Epithelial cell of proximal tubule (primary cell): Measurements from ENCODE around the gene USP35. TPM values are rescaled to one million over a fixed set of nuclear protein-coding genes. Genes with fewer than 3 reads are reported as not detected.

ENCODE experiments used
- DNase-seq: peaks from one replicate; pipeline ENCODE4 v3.0.0-alpha.2; 2011; ENCODE audit warnings: low read depth
- H3K4me3 ChIP-seq: 2 replicates; pipeline ENCODE4 v1.5.1; 2011; ENCODE audit warnings: low read depth, mild to moderate bottlenecking, low read length
- CTCF ChIP-seq: conservative IDR thresholded peaks from 2 replicates; pipeline ENCODE4 v1.5.1; 2012; ENCODE audit warnings: low read depth, mild to moderate bottlenecking, low read length
- total RNA-seq: library from RNA; depleted of rRNA; stranded (reverse); fragments of >200 nt; gene quantifications from 2 replicates; pipeline ENCODE4 v1.2.3, GENCODE V29; 2015

Gene USP35
- total RNA-seq, 1 donor from 2014 or later = 6.1 TPM

GRCh38 chr11:78190871-78191538 lies 2.3 kb downstream of the USP35 start:
- no peak for DNase-seq
- no peak overlapping the region for H3K4me3 ChIP-seq
- no peak for TF ChIP-seq CTCF

- DNase-seq = no peak
- TF ChIP-seq CTCF = no peak
- H3K4me3 ChIP-seq = no peak overlapping the region
Measured at GRCh38 chr11:78192223-78192719, 3.6 kb downstream of the USP35 start.

- DNase-seq = no peak
- TF ChIP-seq CTCF = no peak
- H3K4me3 ChIP-seq = no peak overlapping the region
Measured at GRCh38 chr11:78192911-78193351, 4.2 kb downstream of the USP35 start.

- TF ChIP-seq CTCF = no peak
Measured at GRCh38 chr11:78193806-78194205, 5.1 kb downstream of the USP35 start.

GRCh38 chr11:78194490-78194889 lies 5.8 kb downstream of the USP35 start:
- TF ChIP-seq CTCF = no peak
- H3K4me3 ChIP-seq = no peak overlapping the region
- no peak for DNase-seq

More at GRCh38 chr11:78193806-78194205, 5.1 kb downstream of the USP35 start:
- no peak for DNase-seq
- H3K4me3 ChIP-seq = no peak overlapping the region

GRCh38 chr11:78195917-78196560 lies 7.3 kb downstream of the USP35 start:
- no peak overlapping the region for H3K4me3 ChIP-seq
- no peak for TF ChIP-seq CTCF
- no peak for DNase-seq

- DNase-seq = no peak
- no peak overlapping the region for H3K4me3 ChIP-seq
- no peak for TF ChIP-seq CTCF
Measured at GRCh38 chr11:78196661-78197091, 8.0 kb downstream of the USP35 start.
